Esophagus muscularis mucosa (tissue), 3 donors: ENCODE data around the gene NLGN4Y.

Experiments used
- CTCF ChIP-seq, 3 experiments: fragments of 200-600 bp in 2 of 3; fragments of 450-650 bp in 1 of 3; sonication (generic) in 2 of 3; IDR thresholded peaks; one replicate each; pipeline ENCODE4 v1.5.1; 2017 to 2019; ENCODE audit warnings: antibody characterized with exemption in 3 of 3, mild to moderate bottlenecking in 2 of 3, moderate library complexity in 1 of 3
- POLR2A ChIP-seq: fragments of 450-650 bp; IDR thresholded peaks from one replicate; pipeline ENCODE4 v1.6.1; 2017; ENCODE audit warnings: antibody characterized with exemption, moderate library complexity, mild to moderate bottlenecking, low read depth
- POLR2AphosphoS5 ChIP-seq, 2 donors: sonication (generic); formaldehyde crosslinking; IDR thresholded peaks; one replicate each; pipeline ENCODE4 v1.6.1; 2017; ENCODE audit warnings: antibody characterized with exemption in 2 of 2

- TF ChIP-seq POLR2AphosphoS5 (IDR thresholded peaks at IDR 0.05), result no peak
- TF ChIP-seq CTCF (IDR thresholded peaks at IDR 0.05), result no peak
- TF ChIP-seq POLR2A, result no peak
These were observed 77.0 kb downstream of the NLGN4Y start for GRCh38 chrY:14601372-14601771.
